ENCODE data around the gene SEMA3F.

GRCh38 chr3:50160561-50160983 lies 5.4 kb downstream of the SEMA3F start:
- no peak for TF ChIP-seq SMC3 (IDR thresholded peaks at IDR 0.05)
- TF ChIP-seq, protein P1, sequence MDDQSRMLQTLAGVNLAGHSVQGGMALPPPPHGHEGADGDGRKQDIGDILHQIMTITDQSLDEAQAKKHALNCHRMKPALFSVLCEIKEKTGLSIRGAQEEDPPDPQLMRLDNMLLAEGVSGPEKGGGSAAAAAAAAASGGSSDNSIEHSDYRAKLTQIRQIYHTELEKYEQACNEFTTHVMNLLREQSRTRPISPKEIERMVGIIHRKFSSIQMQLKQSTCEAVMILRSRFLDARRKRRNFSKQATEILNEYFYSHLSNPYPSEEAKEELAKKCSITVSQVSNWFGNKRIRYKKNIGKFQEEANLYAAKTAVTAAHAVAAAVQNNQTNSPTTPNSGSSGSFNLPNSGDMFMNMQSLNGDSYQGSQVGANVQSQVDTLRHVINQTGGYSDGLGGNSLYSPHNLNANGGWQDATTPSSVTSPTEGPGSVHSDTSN (IDR thresholded peaks at IDR 0.05): no peak
- no peak for TF ChIP-seq CTCF (IDR thresholded peaks at IDR 0.05)
- TF ChIP-seq MAFK (IDR thresholded peaks at IDR 0.05; ENCODE audit: partially characterized antibody): no peak
- TF ChIP-seq RAD21 (conservative IDR thresholded peaks at IDR 0.05 in 1 of 2, IDR thresholded peaks at IDR 0.05 in 1 of 2): no peak
- no peak for TF ChIP-seq RCOR1 (IDR thresholded peaks at IDR 0.05; ENCODE audit: low read depth, low read length)
- TF ChIP-seq TP53 (CRISPR knock-in tag; IDR thresholded peaks at IDR 0.05): no peak
- TF ChIP-seq KDM5A (IDR thresholded peaks at IDR 0.05): no peak
- no peak for TF ChIP-seq POLR2AphosphoS2 (conservative IDR thresholded peaks at IDR 0.05; ENCODE audit: low read length)
- no peak for TF ChIP-seq CHD2 (IDR thresholded peaks at IDR 0.05; ENCODE audit: low read length, partially characterized antibody)
- no peak for TF ChIP-seq RFX5 (IDR thresholded peaks at IDR 0.05)
- no peak for TF ChIP-seq POLR2A (IDR thresholded peaks at IDR 0.05; ENCODE audit: low read length)
- no peak for TF ChIP-seq CBX2 (IDR thresholded peaks at IDR 0.05; ENCODE audit: borderline replicate concordance, low read depth)

Measured in A549 (cell line).